OCI-M2 (cell line): ENCODE results near the gene MASP2.
"Not testable (repeated sequence)": the region's sequence is repeated elsewhere in the genome, so short reads cannot be mapped to it uniquely, and the experiment has no call there.

Experiments used
- DNase-seq: peaks from one replicate; lab custom pipeline; 2025; ENCODE audit not compliant: unreplicated experiment; lab: John Stamatoyannopoulos, UW

MASP2 gene

DNA sequence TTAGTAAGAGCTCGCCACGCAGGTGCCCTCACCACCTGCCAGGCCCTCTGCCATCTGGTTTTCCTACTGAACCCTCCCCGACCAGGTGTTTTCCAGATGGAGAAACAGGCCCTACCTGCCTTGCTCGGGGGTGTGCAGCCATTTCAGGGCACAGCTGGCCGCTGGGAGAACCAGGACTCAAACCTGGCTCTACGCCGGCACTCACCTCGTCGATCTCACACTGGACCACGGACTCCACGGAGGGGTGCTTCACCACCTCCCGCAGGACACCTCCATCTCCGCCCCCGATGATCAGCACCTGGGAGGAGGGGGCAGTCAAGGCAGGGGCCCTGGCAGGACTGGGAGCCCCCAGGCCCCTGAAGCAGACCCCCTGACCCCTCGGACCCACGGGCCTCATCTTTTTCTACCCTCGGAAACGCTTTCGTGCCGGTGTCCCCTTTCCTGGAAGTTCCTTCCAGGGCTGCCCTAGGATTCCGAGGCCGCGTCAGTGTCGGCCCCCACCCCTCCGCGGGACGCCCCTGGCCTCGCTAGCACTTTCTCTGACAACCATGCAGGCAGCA is 11.6 kb upstream of the MASP2 start:
- no peak for DNase-seq

DNA sequence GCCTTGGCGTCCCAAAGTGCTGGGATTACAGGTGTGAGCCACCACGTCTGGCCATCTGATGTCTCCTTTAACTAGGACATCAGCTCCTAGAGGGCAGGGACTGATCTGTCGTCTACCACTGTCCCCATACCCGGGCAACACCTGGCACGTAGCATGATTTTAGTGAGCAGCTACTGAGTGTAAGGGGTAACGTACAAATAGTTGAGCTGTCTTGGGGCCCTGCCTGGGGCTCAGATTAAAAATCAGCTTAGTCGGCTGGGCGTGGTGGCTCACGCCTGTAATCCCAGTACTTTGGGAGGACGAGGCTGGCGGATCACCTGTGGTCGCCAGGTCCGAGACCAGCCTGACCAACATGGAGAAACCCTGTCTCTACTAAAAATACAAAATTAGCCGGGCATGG is 11.0 kb upstream of the MASP2 start:
- DNase-seq: no peak

DNA sequence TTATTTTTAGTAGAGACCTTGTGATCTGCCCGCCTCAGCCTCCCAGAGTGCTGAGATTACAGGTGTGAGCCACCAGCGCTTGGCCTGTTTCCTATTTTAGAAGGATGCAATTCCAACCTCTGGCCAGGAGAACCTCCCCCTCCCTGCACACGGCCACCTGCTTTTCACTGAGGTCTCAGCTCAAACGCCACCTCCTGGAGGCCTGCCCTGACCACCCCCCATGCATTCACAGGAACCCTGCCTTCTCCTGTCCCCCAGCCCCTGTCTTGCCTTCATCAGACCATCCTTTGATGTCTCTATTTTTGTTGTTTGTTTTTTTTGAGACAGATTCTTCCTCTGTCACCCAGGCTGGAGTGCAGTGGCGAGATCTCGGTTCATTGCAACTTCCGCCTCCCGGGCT is 10.4 kb upstream of the MASP2 start:
- no peak for DNase-seq

DNA sequence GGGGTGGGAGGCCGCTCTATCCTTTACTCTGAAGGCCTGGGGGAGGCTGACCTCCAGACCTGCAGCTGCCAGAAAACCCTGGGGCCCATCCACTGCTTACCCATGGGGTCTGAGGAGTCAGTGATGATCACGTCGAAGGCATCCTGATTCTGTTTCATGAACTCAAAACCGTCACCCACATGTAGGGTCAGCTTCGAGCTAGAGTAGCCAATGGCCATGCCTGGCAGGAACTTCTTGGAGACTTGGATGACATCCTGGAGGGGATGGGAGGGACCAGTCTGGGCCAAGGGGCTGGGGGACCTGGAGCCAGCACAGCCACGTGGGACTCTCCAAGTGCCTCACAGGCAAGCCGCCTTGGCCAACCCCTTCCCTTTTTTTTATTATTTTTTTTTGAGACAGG is 9.5 kb upstream of the MASP2 start:
- no peak for DNase-seq

DNA sequence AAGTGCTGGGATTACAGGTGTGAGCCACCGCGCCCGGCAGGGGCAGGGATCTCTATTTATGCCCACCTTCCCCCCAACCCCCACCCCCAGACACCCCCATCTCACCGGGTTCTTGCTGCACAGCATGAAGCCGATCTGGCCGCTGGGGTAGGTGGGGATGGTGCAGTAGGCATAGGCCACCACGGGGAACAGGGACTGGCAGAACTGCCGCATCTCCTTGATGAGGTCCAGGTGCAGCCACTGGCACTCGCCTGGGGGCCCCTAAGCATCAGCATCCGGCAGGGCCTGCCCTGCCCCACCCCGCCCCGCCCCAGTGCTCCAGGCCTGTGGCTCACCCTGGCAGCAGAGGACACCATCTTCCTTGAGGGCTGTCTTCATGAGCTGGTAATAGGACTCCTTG is 8.6 kb upstream of the MASP2 start:
- no peak for DNase-seq

DNA sequence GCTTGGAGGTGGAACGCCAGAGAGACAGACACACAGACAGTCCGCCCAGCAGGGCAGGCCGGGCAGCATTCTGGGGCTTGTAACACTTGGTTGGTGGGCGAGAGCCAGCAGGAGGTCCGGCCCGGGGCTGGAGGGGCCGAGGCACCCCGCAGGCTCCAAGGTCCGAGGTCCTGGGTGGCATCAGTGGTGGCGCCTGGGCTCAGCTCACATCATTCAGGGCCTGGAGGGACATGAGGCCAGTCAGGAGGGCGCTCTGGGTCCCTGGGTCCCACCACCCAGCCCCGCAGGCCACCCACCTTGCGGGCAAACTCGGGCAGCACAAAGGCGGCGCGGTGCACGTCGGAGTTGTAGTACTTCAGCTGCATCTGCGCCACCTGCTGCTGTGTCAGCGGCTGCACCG is 7.6 kb upstream of the MASP2 start:
- no peak for DNase-seq

DNA sequence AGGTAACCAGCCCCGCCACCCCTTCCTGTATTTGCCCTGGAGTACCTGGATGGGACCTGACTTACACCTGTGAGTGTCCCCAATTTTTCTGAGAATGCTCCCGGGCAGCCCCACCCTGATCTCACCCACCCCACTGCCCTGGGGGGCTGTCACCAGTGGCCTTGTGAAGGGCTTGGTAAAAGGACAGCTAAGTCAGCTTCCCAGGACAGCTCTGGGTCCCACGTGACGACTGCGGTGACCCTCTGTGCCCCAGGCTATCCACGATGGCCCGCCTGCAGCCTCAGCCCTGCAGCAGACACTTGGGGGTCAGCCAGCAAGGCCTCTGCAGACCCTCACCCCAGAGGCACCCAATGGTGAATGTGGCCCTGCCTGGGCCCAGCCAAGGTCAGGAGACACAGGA is 7.1 kb upstream of the MASP2 start:
- no peak for DNase-seq

DNA sequence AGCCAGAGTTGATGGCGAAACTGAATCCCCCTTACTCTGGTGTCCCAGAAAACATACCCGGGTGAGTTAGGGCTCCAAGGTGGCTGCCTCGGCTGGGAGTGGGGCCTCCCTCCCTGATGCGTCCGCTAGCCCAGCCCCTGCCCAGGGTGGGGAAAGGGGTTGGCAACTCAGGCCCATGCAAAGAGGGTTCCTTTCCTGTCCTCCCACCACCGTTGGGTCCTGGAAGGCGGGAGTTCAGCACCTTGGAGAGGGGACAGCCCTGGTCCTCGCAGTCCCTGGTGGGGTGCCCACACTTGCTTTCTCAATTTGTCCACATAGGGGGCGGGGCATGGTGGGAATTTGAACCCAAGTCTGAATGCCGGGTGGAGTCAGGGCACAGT is 6.7 kb upstream of the MASP2 start:
- no peak for DNase-seq

DNA sequence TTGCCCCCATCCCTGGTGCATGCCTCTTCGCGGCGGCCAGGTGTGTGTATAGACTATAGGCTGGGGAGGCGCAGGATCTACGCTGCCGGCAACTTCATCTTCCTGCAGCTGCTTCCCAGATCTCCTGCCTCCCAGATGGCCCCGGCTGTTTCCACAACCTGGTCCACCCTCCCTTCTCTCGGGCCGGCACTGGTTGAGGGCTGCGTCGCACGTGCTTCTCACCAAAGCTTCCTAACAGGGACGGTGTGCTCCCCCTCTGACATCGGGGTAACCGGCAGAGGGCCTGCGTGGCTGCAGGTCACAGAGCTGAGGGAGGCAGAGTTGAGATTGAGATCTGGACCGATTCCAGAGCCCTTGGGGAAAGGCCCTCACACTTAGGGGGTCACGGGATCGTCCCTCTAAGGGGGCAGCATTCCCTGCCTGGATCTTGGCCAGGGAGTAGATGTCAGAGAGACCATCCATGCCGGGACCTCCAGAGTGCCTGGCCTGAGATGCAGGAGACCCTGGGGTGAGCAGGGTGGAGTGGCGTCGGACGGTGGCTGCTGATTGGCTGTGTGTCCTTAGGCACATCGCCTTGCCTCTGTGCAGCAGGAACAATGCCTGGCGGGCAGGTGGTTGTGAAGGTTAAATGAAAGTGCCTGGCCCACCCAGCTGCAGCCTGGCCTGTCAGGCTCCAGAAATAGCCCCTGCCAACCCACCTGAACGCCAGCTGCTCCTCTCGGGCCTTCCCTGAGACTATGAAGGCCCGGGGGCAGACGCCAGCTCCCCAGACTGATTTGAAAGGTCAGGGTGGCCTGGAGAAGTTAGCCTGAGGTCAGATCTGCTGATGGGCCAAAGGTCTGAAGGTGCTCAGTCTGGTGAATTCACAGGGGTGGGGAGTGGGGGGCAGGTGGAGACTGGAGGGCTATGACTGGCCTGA is 6.1 kb upstream of the MASP2 start:
- no peak for DNase-seq

DNA sequence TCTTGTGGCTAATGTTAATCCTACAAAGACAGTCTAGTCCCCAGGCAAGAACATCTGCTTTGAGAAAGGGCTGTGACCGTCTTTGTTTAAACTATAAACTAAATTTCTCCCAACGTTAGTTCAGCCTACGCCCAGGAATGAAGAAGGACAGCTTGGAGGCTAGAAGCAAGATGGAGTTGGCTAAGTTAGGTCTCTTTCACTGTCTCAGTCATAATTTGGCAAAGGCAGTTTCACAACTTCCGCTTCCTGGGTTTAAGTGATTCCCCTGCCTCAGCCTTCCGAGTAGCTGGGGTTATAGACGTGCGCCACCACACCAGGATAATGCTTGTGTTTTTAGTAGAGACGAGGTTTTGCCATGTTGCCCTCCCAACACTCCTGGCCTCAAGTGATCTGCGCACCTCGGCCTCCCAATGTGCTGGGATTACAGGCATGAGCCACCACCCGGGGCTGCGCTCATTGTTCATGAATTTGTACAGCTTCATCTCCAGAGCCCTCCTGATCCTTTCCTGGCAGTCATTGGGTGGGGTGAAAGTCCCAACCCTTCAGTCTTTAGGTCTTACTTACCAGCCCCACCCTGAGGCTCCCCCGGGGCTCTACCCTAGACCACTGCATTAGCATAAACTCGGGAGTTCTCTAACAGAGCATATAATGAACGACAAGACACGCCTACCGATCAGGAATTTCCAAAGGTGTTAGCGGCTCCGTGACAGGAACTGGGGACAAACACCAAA is 4.9 kb upstream of the MASP2 start:
- DNase-seq: no peak

DNA sequence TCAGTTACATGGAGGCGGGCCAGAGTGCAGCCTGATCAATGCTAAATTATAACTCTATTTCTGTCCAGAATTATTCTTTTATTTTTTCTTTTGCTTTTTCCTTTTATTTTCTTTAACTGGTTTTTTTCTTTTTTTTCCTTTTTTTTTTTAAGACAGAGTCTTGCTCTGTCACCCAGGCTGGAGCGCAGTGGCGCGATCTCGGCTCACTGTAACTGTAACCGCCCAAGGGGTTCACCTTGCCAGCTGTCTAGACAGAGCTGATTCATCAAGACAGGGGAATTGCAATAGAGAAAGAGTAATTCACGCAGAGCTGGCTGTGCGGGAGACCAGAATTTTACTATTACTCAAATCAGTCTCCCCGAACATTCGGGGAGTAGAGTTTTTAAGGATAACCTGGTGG is 4.1 kb upstream of the MASP2 start:
- not testable (repeated sequence) for DNase-seq

DNA sequence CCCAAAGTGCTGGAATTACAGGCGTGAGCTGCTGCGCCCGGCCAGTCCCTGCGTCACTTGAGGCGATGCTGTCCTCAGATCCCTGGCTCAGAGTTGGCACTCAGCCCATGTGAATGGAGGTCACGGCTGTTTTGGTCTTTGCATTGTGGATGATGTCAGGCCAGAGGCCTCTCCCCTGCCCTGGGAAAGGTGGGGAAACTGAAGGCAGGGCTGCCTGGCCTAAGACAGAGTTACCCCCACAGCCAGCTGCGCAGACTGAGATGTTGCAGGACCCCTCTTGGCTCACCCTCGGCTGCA is 821 bp downstream of the MASP2 start:
- no peak for DNase-seq

DNA sequence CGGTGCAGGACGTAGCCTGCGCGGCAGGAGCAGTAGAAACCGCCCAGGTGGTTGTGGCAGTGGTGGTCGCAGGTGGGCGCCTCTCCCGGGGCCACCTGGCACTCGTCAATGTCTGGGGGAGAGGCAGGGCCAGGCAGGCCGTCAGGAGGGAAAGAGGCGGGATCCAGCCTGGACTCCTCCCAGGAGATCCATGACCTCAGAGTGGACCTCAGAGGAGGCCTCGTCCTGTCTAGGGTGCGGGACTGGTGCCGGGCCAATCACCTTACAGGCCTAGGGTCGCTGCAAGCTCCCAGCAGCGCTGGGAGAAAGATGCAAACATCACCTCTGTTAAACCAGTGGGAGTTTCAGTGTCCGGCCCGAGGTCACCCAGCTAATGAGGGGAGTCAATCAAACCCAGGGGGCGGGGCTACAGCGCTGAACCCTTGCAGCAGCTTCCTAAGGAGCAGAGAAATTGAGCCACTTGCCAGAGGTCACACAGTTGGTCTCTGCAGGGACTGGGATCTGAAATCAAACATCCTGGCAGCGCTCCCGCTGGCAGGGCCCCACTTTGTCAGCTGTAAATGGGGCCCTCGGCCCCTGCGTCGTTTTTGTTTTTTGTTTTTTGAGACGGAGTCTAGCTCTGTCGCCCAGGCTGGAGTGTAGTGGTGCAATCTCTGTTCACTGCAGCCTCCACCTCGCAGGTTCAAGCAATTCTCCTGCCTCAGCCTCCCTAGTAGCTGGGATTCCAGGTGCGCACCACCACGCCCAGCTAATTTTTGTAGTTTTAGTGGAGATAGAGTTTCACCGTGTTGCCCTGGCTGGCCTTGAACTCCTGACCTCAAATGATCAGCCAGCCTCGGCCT is 1.4 kb downstream of the MASP2 start:
- no peak for DNase-seq

DNA sequence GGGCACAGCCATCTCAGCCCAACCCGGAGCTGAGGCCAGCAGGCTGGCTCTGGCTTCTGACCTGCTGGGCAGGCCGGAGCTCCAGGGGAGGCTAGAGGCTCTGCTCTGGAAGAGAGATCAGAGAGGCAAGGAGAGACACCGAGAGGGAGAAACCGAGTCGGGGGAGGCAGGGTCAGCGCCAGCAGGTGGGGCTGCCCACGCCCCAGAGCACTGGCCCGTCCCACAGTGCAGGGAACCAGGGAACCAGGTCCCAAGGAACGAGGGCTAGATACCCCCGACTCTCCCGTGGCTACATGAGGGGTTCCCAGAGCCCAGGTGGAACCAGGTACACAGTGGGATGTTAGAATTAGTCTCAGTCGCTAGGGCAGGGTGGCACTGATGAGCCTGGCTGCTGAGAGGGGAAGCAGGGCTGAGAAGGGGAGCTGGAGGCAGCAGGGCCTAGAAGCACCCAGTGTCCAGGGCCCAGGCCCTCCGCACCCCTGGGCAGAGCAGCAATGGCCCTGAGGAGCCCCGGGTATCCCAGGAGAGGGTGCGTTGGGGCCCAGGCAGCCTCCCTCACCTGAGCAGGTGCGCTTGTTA is 2.1 kb downstream of the MASP2 start:
- no peak for DNase-seq

DNA sequence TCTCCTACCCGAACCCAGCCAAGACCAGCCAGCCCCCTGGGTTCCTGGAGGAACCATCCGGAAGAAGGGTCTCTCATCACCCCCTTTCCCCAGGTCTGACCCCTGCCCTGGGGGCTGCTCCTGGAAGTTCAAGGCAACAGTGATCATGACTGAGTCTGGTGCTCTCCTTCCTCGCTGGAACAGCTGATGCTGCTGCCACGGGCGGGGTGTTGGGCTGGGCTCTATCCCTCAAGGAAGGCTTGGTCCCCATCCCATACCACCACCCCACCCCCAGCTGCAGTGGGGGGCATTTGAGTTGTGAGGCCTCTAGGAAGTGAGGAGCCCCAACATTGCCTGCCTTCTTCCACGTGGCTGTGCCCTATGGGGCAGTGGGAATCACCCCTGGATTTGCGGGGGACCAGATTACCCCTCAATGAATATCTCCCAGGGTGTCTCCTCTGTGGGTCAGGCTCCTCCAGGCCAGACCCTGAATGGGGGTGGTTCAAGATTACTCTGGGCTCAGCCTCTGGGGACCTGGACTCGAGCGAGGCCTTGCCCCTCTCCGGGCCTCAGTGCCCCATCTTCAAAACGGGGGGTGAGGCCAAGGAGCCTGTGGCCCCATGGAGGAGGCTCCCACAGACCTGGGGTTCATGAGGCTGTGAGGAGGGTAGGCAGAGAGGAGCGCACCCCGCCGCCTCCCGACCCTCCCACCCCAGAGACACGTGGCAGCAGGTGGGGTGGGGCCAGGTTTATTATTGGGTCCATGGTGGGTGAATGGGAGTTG is 2.8 kb downstream of the MASP2 start:
- DNase-seq: no peak

DNA sequence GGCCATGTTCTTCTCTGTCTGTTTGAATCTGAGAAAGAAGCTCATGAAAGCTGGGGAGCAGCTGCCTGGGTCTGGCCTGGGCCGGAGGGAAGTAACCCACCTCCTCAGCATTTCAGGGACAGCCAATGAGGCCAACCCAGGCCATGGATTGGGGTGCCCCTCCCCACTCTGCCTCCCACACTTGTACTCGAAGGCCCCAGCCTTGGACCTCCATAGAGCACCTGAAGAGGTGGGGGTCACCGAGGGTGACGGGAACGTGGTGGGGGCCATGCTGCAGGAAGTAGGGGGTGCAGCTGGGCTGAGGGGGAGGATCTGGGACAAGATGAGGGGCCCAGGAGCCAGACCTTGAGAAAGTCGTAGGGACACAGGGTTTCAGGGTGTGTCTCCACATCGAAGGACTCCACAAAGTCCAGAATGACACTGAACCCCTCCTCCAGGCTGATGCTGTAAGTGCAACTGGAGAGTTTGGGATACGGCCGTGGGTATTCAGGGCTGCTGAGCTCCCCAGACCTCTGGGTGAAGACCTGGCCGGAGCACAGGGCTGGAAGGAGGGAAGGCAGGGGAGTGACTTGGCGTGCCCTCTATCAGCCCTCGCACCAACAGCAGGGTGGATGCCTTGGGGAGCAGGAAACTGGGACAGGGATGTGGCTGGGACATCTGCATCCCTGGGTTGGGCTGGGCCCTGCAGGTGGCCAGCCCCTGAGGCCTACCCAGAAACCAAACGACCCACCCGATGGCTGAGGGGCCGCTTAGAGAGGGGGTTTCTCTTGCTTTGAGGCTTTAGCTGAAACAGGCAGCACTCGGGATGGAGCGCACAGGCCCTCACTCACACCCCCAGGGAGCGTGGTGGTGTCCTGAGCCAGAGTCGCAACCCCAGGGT is 3.8 kb downstream of the MASP2 start:
- DNase-seq: no peak

DNA sequence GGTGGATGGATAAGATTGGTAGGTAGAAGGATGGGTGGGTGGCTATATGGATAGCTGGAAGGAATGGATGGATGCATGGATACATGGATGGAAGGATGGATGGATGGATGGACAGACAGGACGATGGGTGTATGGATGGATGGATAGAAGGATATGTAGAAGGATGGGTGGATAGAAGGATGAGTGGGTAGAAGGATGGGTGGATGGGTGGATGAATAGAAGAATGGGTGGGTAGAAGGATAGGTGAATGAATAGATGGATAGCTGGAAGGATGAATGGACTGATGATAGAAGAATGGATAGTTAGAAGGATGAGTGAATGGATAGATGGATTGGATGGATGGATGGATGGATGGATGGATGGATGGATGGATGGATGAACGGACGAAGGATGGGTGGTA is 5.0 kb downstream of the MASP2 start:
- DNase-seq: no peak

DNA sequence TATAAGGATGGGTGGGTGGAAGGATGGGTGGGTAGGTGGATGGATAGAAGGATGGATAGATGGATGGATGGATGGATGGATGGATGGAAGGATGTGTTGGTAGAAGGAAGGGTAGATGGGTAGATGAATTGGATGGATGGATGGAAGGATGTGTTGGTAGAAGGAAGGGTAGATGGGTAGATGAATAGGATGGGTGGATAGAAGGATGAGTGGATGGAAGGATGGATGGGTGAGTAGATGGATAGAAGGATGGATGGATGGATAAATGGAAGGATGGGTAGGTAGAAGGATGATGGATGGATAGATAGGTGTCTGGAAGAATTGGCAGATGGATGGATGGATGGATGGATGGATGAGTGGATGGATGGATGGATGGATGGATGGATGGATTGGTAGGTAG is 6.0 kb downstream of the MASP2 start:
- DNase-seq: no peak

DNA sequence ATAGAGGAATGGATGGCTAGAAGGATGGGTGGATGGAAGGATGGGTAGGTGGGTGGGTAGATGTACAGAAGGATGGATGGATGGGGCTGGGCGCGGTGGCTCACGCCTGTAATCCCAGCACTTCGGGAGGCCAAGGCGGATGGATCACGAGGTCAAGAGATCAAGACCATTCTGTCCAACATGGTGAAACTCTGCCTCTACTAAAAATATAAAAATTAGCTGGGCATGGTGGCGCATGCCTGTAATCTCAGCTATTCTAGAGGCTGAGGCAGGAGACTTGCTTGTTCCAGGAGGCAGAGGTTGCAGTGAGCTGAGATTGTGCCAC is 7.0 kb downstream of the MASP2 start:
- not testable (repeated sequence) for DNase-seq
